CD4-positive, alpha-beta T cell (primary cell): ENCODE results near the gene ANKRD6. TPM values are rescaled to one million over a fixed set of nuclear protein-coding genes. Genes with fewer than 3 reads are reported as not detected.

ENCODE experiments used
- ATAC-seq: fragments of 200-7000 bp; cut with Tn5 transposase; one replicate; pipeline ENCODE4 v1.10.0; 2022; ENCODE audit warnings: mild to moderate bottlenecking; ENCODE audit not compliant: poor library complexity
- CTCF ChIA-PET: fragments of 350-600 bp; sonication (Branson Sonifier 250); formaldehyde crosslinking; loops from one replicate; lab custom pipeline; 2021; ENCODE audit warnings: antibody characterized with exemption, inconsistent platforms; lab: Charles Lee
- POLR2A ChIA-PET: fragments of 350-600 bp; sonication (Branson Sonifier 250); formaldehyde crosslinking; loops from one replicate; lab custom pipeline; 2021; ENCODE audit warnings: antibody characterized with exemption, inconsistent platforms; lab: Charles Lee
- DNase-seq, 14 experiments: peaks; one replicate each; pipeline ENCODE4 v3.0.0-alpha.2; 2013 to 2020; ENCODE audit warnings: mixed read lengths in 2 of 14
- H3K27ac ChIP-seq, 2 donors: one replicate each; pipeline versions ENCODE4 v1.5.1 to v1.7.0; 2013; ENCODE audit warnings: low read length in 2 of 2, low read depth in 1 of 2, mild to moderate bottlenecking in 1 of 2
- H3K27me3 ChIP-seq, 2 experiments: 1 replicate in 1 of 2; 2 replicates in 1 of 2; pipeline versions ENCODE4 v1.6.1 to v1.7.0; 2013; ENCODE audit warnings: low read length in 2 of 2, control low read depth in 1 of 2, mild to moderate bottlenecking in 1 of 2, moderate library complexity in 1 of 2; ENCODE audit not compliant: insufficient read depth in 2 of 2, control insufficient read depth in 1 of 2
- H3K36me3 ChIP-seq: one replicate; pipeline ENCODE4 v1.6.1; 2013; ENCODE audit warnings: low read length, control low read depth; ENCODE audit not compliant: insufficient read depth
- H3K4me1 ChIP-seq: one replicate; pipeline ENCODE4 v1.6.1; 2013; ENCODE audit warnings: low read length, control low read depth; ENCODE audit not compliant: insufficient read depth
- H3K4me3 ChIP-seq: one replicate; pipeline ENCODE4 v1.5.1; 2013; ENCODE audit warnings: mild to moderate bottlenecking, low read length, moderate library complexity
- H3K9me3 ChIP-seq, 2 experiments: 1 replicate in 1 of 2; 2 replicates in 1 of 2; pipeline versions ENCODE4 v1.6.1 to v1.7.0; 2013; ENCODE audit warnings: low read length in 2 of 2, mild to moderate bottlenecking in 2 of 2, control low read depth in 1 of 2, moderate library complexity in 1 of 2; ENCODE audit not compliant: control insufficient read depth in 1 of 2, insufficient read depth in 1 of 2
- H3K27ac Mint-ChIP-seq: one replicate; pipeline ENCODE4 v1.8.0; 2020; ENCODE audit warnings: mixed read lengths
- H3K27me3 Mint-ChIP-seq: one replicate; pipeline ENCODE4 v1.8.0; 2021; ENCODE audit warnings: mixed read lengths
- H3K36me3 Mint-ChIP-seq: one replicate; pipeline ENCODE4 v1.8.0; 2021; ENCODE audit warnings: low read depth, mixed read lengths
- H3K4me1 Mint-ChIP-seq: one replicate; pipeline ENCODE4 v1.8.0; 2021; ENCODE audit warnings: low read depth, mixed read lengths
- H3K4me3 Mint-ChIP-seq: one replicate; pipeline ENCODE4 v1.8.0; 2020; ENCODE audit warnings: mild to moderate bottlenecking, mixed read lengths
- H3K9me3 Mint-ChIP-seq: one replicate; pipeline ENCODE4 v1.8.0; 2020; ENCODE audit warnings: mixed read lengths
- CTCF ChIP-seq: fragments of 200-600 bp; IDR thresholded peaks from one replicate; pipeline ENCODE4 v1.8.0; 2022; ENCODE audit warnings: antibody characterized with exemption, mild to moderate bottlenecking
- intact Hi-C, 2 experiments: fragments of 100-400 bp; cut with DNase I in 1 of 2; cut with micrococcal nuclease in 1 of 2; formaldehyde crosslinking; loops; one replicate each; pipeline versions ENCODE4 v1.15.1 to v1.9.0; 2023 to 2025; cut with DNase I, micrococcal nuclease
- total RNA-seq, 174 experiments: library from RNA in 2 of 174; stranded (reverse) in 2 of 174; gene quantifications; one replicate each; pipeline ENCODE4 v1.2.3 and lab custom pipeline; 2021 to 2026

ANKRD6 gene
- total RNA-seq, 2 experiments from 2014 or later: 3.8 to 4.8 TPM

- POLR2A ChIA-PET: interaction anchor here (0.6 kb wide), 1 partner anchor 842 kb away, joined by 3 read pairs; no protein-coding TSS in a partner anchor
- Mint-ChIP-seq H3K9me3 (no peaks in the 10 kb centered on the region), H3K36me3 (peaks cover 86% of the 10 kb centered on the region)
Measured at GRCh38 chr6:89662659-89663223, 229.8 kb downstream of the ANKRD6 start.

DNA sequence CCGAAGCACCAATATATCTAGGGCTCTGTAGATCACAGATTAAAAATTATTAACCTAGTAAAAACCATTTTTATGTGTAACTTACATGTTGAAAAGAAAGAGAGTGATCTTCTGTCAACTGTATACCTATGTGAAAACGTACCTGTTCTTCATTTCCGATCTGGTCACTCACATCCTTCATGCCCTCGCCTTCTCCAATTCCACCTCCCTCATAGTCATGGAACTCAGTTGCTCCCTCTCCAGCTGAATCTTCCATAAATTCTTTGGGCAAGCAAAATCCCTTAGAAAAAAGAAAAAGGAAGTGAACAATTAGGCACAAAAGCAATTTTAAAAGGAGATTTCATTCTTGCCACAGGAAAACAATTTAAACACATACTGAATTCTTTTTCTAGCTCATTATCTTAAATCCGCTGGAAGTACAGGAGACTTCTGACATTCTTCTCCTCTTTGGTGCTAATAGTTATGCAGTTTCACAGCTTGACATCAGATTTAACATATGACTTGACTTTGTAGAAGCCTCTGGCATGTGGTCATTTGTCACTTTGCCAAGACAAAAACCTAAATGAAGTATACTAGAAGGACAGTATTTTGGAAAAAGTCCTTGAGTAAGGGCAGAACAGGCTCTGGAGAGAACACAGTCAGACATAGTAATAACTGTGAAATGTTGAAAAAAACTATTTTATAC lies 235.1 kb downstream of the ANKRD6 start:
- Mint-ChIP-seq H3K4me1 (no peaks in the 10 kb centered on the region), H3K27me3 (no peaks in the 10 kb centered on the region), H3K9me3 (no peaks in the 10 kb centered on the region), H3K36me3 (peaks cover 91% of the 10 kb centered on the region), H3K27ac (no peak overlapping the region), H3K4me3 (no peak overlapping the region)
- ChIA-PET CTCF (interaction anchor here (1.6 kb wide), 1 partner anchor 115 kb away, joined by 3 read pairs; no protein-coding TSS in a partner anchor), POLR2A (no interaction called here)
- no peak for TF ChIP-seq CTCF
- intact Hi-C loops: no loop called here
- no peak overlapping the region for H3K27ac ChIP-seq
- H3K4me1 ChIP-seq: no peaks in the 10 kb centered on the region
- DNase-seq (no peak), ATAC-seq (no peak)
- no peaks in the 10 kb centered on the region for H3K27me3 ChIP-seq
- no peaks in the 10 kb centered on the region for H3K9me3 ChIP-seq
- H3K36me3 ChIP-seq: peaks cover 76% of the 10 kb centered on the region
- no peak overlapping the region for H3K4me3 ChIP-seq

More at GRCh38 chr6:89662659-89663223, 229.8 kb downstream of the ANKRD6 start:
- Histone ChIP-seq H3K27ac (no peak overlapping the region), H3K4me3 (no peak overlapping the region), H3K27me3 (no peaks in the 10 kb centered on the region), H3K36me3 (peaks cover 69% of the 10 kb centered on the region), H3K4me1 (no peaks in the 10 kb centered on the region), H3K9me3 (no peaks in the 10 kb centered on the region)
- no peak for TF ChIP-seq CTCF
- Mint-ChIP-seq H3K27me3 (no peaks in the 10 kb centered on the region), H3K4me3 (no peak overlapping the region), H3K27ac (no peak overlapping the region), H3K4me1 (no peaks in the 10 kb centered on the region)
- DNase-seq (no peak), ATAC-seq (no peak)
- intact Hi-C loops: no loop called here
- CTCF ChIA-PET: no interaction called here

GRCh38 chr6:89669002-89669401 lies 236.1 kb downstream of the ANKRD6 start:
- POLR2A ChIA-PET: no interaction called here
- no peaks in the 10 kb centered on the region for H3K4me1 Mint-ChIP-seq
- no peak overlapping the region for H3K27ac Mint-ChIP-seq
- no peaks in the 10 kb centered on the region for H3K4me1 ChIP-seq
- no peak overlapping the region for H3K4me3 Mint-ChIP-seq
- intact Hi-C loops: no loop called here
- no peak overlapping the region for H3K27ac ChIP-seq
- DNase-seq: no peak
- TF ChIP-seq CTCF: no peak
- CTCF ChIA-PET: interaction anchor here (1.6 kb wide), 1 partner anchor 114 kb away, joined by 3 read pairs; no protein-coding TSS in a partner anchor
- H3K9me3 ChIP-seq: no peaks in the 10 kb centered on the region
- H3K27me3 ChIP-seq: no peaks in the 10 kb centered on the region
- H3K36me3 ChIP-seq: peaks cover 79% of the 10 kb centered on the region
- peaks cover 91% of the 10 kb centered on the region for H3K36me3 Mint-ChIP-seq
- no peaks in the 10 kb centered on the region for H3K9me3 Mint-ChIP-seq
- no peak overlapping the region for H3K4me3 ChIP-seq
- ATAC-seq: no peak
- no peaks in the 10 kb centered on the region for H3K27me3 Mint-ChIP-seq
